ENCODE measurements around the gene CRELD1.

The CRELD1 gene

GRCh38 chr3:9945358-9945757 lies 11.7 kb downstream of the CRELD1 start:
- Histone ChIP-seq H2AFZ (ENCODE audit: low read length) (no peak overlapping the region), H3K9me2 (ENCODE audit: low read depth, low read length) (no peaks in the 10 kb centered on the region), H3K9me3 (ENCODE audit: low read length) (no peaks in the 10 kb centered on the region), H4K20me1 (ENCODE audit: insufficient read depth, low read length) (no peaks in the 10 kb centered on the region), H3K4me2 (ENCODE audit: low read length) (no peak overlapping the region), H3K9ac (ENCODE audit: low read length) (no peak overlapping the region), H3K79me2 (ENCODE audit: insufficient read depth, low read length) (no peaks in the 10 kb centered on the region), H3K4me3 (ENCODE audit: low read depth, low read length, poor library complexity, severe bottlenecking) (peak overlapping the region; percentile 66), H3K27ac (ENCODE audit: low read depth, low read length, poor library complexity, severe bottlenecking) (no peak overlapping the region), H3K36me3 (ENCODE audit: insufficient read depth, low read length) (peaks cover 12% of the 10 kb centered on the region), H3K27me3 (ENCODE audit: insufficient read depth, low read length) (no peaks in the 10 kb centered on the region), H3F3A (ENCODE audit: insufficient read depth, low read length) (no peaks in the 10 kb centered on the region), H3K4me1 (ENCODE audit: insufficient read depth, low read length, severe bottlenecking) (peaks cover 4% of the 10 kb centered on the region)
- TF ChIP-seq, protein P1, sequence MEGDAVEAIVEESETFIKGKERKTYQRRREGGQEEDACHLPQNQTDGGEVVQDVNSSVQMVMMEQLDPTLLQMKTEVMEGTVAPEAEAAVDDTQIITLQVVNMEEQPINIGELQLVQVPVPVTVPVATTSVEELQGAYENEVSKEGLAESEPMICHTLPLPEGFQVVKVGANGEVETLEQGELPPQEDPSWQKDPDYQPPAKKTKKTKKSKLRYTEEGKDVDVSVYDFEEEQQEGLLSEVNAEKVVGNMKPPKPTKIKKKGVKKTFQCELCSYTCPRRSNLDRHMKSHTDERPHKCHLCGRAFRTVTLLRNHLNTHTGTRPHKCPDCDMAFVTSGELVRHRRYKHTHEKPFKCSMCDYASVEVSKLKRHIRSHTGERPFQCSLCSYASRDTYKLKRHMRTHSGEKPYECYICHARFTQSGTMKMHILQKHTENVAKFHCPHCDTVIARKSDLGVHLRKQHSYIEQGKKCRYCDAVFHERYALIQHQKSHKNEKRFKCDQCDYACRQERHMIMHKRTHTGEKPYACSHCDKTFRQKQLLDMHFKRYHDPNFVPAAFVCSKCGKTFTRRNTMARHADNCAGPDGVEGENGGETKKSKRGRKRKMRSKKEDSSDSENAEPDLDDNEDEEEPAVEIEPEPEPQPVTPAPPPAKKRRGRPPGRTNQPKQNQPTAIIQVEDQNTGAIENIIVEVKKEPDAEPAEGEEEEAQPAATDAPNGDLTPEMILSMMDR (IDR thresholded peaks at IDR 0.05; ENCODE audit: low read length) = no peak
- TF ChIP-seq EZH2 (IDR thresholded peaks at IDR 0.05; ENCODE audit: borderline replicate concordance, low read length) = no peak

- no peaks in the 10 kb centered on the region for H3K9me2 ChIP-seq (ENCODE audit: low read depth, low read length)
- peaks cover 4% of the 10 kb centered on the region for H3K4me1 ChIP-seq (ENCODE audit: insufficient read depth, low read length, severe bottlenecking)
- no peaks in the 10 kb centered on the region for H3K9me3 ChIP-seq (ENCODE audit: low read length)
- peaks cover 6% of the 10 kb centered on the region; the same call in 1 of the 2 replicates for H3K36me3 ChIP-seq (ENCODE audit: insufficient read depth, low read length)
- H3K27me3 ChIP-seq (ENCODE audit: insufficient read depth, low read length) = no peaks in the 10 kb centered on the region
- TF ChIP-seq, protein P1 (IDR thresholded peaks at IDR 0.05; ENCODE audit: low read length) = peak; percentile 54
- TF ChIP-seq EZH2 (IDR thresholded peaks at IDR 0.05; ENCODE audit: borderline replicate concordance, low read length) = no peak
- no peak overlapping the region for H3K27ac ChIP-seq (ENCODE audit: low read depth, low read length, poor library complexity, severe bottlenecking)
- H3F3A ChIP-seq (ENCODE audit: insufficient read depth, low read length) = no peaks in the 10 kb centered on the region
- peak overlapping the region; percentile 78 for H3K4me2 ChIP-seq (ENCODE audit: low read length)
- H3K9ac ChIP-seq (ENCODE audit: low read length) = peak overlapping the region; percentile 69
- no peak overlapping the region for H2AFZ ChIP-seq (ENCODE audit: low read length)
- peak overlapping the region; percentile 66 for H3K4me3 ChIP-seq (ENCODE audit: low read depth, low read length, poor library complexity, severe bottlenecking)
- H4K20me1 ChIP-seq (ENCODE audit: insufficient read depth, low read length) = no peaks in the 10 kb centered on the region
- H3K79me2 ChIP-seq (ENCODE audit: insufficient read depth, low read length) = no peaks in the 10 kb centered on the region
These were observed 12.7 kb downstream of the CRELD1 start for GRCh38 chr3:9946112-9947024.

- Histone ChIP-seq H3K9me3 (ENCODE audit: low read length) (no peaks in the 10 kb centered on the region), H2AFZ (ENCODE audit: low read length) (no peak overlapping the region), H3K9me2 (ENCODE audit: low read depth, low read length) (no peaks in the 10 kb centered on the region), H4K20me1 (ENCODE audit: insufficient read depth, low read length) (no peaks in the 10 kb centered on the region), H3K9ac (ENCODE audit: low read length) (no peak overlapping the region; the same call in 1 of the 2 replicates), H3K27ac (ENCODE audit: low read depth, low read length, poor library complexity, severe bottlenecking) (no peak overlapping the region), H3K79me2 (ENCODE audit: insufficient read depth, low read length) (no peaks in the 10 kb centered on the region), H3K27me3 (ENCODE audit: insufficient read depth, low read length) (no peaks in the 10 kb centered on the region), H3K4me1 (ENCODE audit: insufficient read depth, low read length, severe bottlenecking) (peaks cover 12% of the 10 kb centered on the region), H3K36me3 (ENCODE audit: insufficient read depth, low read length) (peaks cover 6% of the 10 kb centered on the region; the same call in 1 of the 2 replicates), H3K4me2 (ENCODE audit: low read length) (peak overlapping the region; percentile 78), H3K4me3 (ENCODE audit: low read depth, low read length, poor library complexity, severe bottlenecking) (peak overlapping the region; percentile 66), H3F3A (ENCODE audit: insufficient read depth, low read length) (no peaks in the 10 kb centered on the region)
- TF ChIP-seq EZH2 (IDR thresholded peaks at IDR 0.05; ENCODE audit: borderline replicate concordance, low read length) = no peak
- TF ChIP-seq, protein P1 (IDR thresholded peaks at IDR 0.05; ENCODE audit: low read length) = no peak
These were observed 13.7 kb downstream of the CRELD1 start for GRCh38 chr3:9947025-9947995.
